Ammon's horn (tissue), 1 donor: ENCODE data around the gene FAM90A26.
"Not testable (repeated sequence)": the region's sequence is repeated elsewhere in the genome, so short reads cannot be mapped to it uniquely, and the experiment has no call there.

Source experiments
- DNase-seq: peaks from one replicate; pipeline ENCODE4 v3.0.0-alpha.2; 2016; ENCODE audit warnings: low spot score

Gene FAM90A26

DNA sequence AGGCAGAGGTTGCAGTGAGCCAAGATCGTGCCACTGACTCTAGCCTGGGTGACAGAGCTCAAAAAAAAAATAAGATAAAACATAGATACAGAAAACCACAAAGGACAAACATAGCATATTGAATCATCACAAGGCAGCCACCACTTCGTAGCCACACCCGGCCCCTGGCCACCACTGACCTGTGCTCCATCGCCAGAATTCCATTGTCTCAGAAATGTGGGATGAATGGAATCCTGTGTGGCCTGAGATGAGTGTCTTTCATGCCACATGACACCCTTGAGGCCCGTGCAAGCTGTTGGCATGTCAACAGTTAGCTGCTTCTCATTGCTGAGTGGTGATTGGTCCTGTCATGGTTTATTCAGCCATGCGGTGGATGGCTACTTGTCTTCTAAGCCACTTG, 10.2 kb upstream of the FAM90A26 start:
- not testable (repeated sequence) for DNase-seq

DNA sequence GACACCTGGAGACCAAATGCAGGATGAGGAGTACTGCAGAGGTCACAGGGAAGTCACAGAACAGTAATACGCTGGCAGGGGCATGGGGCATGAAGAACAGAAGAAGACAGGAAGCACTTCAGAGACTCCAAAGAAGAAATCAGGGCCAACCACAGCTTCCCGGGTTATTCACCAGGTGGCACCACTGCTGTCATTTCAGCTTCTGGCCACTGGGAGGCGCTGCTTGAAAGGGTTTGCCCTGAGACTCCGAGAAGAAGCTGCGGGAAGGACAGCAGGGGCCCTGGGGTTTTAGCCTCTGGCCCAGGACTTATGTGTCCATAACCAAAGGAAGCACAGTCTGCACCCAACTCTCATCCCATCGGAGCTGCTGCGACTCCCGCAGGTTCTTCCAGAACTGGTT, 4.2 kb upstream of the FAM90A26 start:
- not testable (repeated sequence) for DNase-seq

DNA sequence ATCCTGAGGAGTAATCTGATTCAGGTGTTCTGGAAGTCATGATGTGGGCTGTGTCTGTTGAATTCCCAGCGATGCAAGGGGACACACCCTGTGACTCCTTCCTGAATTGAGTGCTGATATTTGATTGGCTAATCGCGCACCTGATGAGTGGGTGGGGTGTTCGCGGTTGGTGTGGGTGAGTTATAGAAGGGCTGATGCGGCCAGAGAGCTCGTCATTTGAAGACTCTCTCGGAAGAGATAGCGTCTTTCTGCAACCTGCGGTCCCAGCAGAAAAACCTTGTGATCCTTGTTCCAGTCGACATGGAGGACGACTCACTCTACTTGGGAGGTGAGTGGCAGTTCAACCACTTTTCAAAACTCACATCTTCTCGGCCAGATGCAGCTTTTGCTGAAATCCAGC, 40.1 kb downstream of the FAM90A26 start, which contains the start of gene USP17L10:
Gene USP17L10 (plus strand): TSS at position 301 of the 400 bp plus-strand sequence. CDS start 0 bp downstream, at position 301.
- not testable (repeated sequence) for DNase-seq

DNA sequence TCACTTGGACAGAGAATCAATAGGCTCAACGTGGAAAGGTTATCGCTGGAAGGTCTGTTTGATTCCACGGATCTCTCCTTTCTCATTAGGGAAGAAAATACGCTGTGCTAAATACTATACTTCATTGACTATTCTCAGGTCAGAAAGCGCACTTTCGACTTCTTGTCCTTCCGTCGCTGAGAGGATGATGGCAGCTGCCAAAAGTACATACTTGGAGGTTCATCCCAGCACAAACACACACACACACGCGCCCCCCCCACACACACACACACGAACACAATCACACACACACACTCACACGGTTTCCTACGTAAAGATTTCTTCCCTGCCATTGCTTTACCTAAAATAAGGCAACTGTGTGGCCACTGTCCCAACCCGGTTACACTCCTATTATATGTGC, 44.5 kb downstream of the FAM90A26 start:
- DNase-seq = not testable (repeated sequence)

DNA sequence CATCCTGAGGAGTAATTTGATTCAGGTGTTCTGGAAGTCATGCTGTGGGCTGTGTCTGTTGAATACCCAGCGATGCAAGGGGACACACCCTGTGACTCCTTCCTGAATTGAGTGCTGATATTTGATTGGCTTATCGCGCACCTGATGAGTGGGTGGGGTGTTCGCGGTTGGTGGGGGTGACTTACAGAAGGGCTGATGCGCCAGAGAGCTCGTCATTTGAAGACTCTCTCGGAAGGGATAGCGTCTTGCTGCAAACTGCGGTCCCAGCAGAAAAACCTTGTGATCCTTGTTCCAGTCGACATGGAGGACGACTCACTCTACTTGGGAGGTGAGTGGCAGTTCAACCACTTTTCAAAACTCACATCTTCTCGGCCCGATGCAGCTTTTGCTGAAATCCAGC, 44.9 kb downstream of the FAM90A26 start, which contains the start of gene USP17L11:
Gene USP17L11 (plus strand): TSS at position 301 of the 400 bp plus-strand sequence. CDS start 0 bp downstream, at position 301.
- not testable (repeated sequence) for DNase-seq

DNA sequence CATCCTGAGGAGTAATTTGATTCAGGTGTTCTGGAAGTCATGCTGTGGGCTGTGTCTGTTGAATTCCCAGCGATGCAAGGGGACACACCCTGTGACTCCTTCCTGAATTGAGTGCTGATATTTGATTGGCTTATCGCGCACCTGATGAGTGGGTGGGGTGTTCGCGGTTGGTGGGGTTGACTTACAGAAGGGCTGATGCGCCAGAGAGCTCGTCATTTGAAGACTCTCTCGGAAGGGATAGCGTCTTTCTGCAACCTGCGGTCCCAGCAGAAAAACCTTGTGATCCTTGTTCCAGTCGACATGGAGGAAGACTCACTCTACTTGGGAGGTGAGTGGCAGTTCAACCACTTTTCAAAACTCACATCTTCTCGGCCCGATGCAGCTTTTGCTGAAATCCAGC, 49.6 kb downstream of the FAM90A26 start, which contains the start of gene USP17L12:
Gene USP17L12 (plus strand): TSS at position 301 of the 400 bp plus-strand sequence. CDS start 0 bp downstream, at position 301.
- DNase-seq = not testable (repeated sequence)

DNA sequence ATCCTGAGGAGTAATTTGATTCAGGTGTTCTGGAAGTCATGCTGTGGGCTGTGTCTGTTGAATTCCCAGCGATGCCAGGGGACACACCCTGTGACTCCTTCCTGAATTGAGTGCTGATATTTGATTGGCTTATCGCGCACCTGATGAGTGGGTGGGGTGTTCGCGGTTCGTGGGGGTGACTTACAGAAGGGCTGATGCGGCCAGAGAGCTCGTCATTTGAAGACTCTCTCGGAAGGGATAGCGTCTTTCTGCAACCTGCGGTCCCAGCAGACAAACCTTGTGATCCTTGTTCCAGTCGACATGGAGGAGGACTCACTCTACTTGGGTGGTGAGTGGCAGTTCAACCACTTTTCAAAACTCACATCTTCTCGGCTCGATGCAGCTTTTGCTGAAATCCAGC, 54.4 kb downstream of the FAM90A26 start, which contains the start of gene USP17L13:
Gene USP17L13 (plus strand): TSS at position 301 of the 400 bp plus-strand sequence. CDS start 0 bp downstream, at position 301.
- not testable (repeated sequence) for DNase-seq
